OCI-LY1 (cell line): ENCODE measurements around the gene CDH4.

Experiments
- H2AFZ ChIP-seq: fragments of 200-600 bp; sonication (generic), shearing (Covaris generic); 2 replicates; pipeline ENCODE4 v1.6.0; 2014; ENCODE audit warnings: antibody characterized with exemption, mild to moderate bottlenecking, low read length
- H3F3A ChIP-seq: fragments of 200-600 bp; sonication (generic), shearing (Covaris generic); 2 replicates; pipeline ENCODE4 v1.6.0; 2014; ENCODE audit warnings: mild to moderate bottlenecking, antibody characterized with exemption, low read length, moderate library complexity; ENCODE audit not compliant: insufficient read depth
- H3K27ac ChIP-seq: fragments of 200-600 bp; sonication (generic); 2 replicates; pipeline ENCODE4 v1.5.1; 2014; ENCODE audit warnings: low read length, mixed run types, mild to moderate bottlenecking, low read depth; ENCODE audit not compliant: poor library complexity, severe bottlenecking
- H3K27me3 ChIP-seq: fragments of 200-600 bp; sonication (generic); 2 replicates; pipeline ENCODE4 v1.6.0; 2014; ENCODE audit warnings: antibody characterized with exemption, mild to moderate bottlenecking, low read length, moderate library complexity; ENCODE audit not compliant: insufficient read depth
- H3K36me3 ChIP-seq: fragments of 200-600 bp; sonication (generic); 2 replicates; pipeline ENCODE4 v1.6.1; 2014; ENCODE audit warnings: mild to moderate bottlenecking, antibody characterized with exemption, low read length, moderate library complexity, mixed read lengths; ENCODE audit not compliant: insufficient read depth
- H3K4me1 ChIP-seq: fragments of 200-600 bp; sonication (generic); 2 replicates; pipeline ENCODE4 v1.5.1; 2014; ENCODE audit warnings: mild to moderate bottlenecking, low read length, moderate library complexity; ENCODE audit not compliant: insufficient read depth, severe bottlenecking
- H3K4me2 ChIP-seq: fragments of 200-600 bp; sonication (generic), shearing (Covaris generic); 2 replicates; pipeline ENCODE4 v1.6.1; 2014; ENCODE audit warnings: low read length
- H3K4me3 ChIP-seq: fragments of 200-600 bp; sonication (generic); 2 replicates; pipeline ENCODE4 v1.5.1; 2014; ENCODE audit warnings: low read length, low read depth, mild to moderate bottlenecking, mixed read lengths; ENCODE audit not compliant: poor library complexity, severe bottlenecking
- H3K79me2 ChIP-seq: fragments of 200-600 bp; shearing (Covaris generic); 2 replicates; pipeline ENCODE4 v1.6.1; 2016; ENCODE audit warnings: mixed run types, low read length, mixed read lengths; ENCODE audit not compliant: insufficient read depth
- H3K9ac ChIP-seq: fragments of 200-600 bp; sonication (generic), shearing (Covaris generic); 2 replicates; pipeline ENCODE4 v1.6.1; 2014; ENCODE audit warnings: mild to moderate bottlenecking, low read length, mixed read lengths
- H3K9me2 ChIP-seq: fragments of 200-600 bp; sonication (generic), shearing (Covaris generic); 2 replicates; pipeline ENCODE4 v1.6.1; 2014; ENCODE audit warnings: low read depth, mild to moderate bottlenecking, low read length, mixed read lengths
- H3K9me3 ChIP-seq: fragments of 200-600 bp; shearing (Covaris generic); 2 replicates; pipeline ENCODE4 v1.6.1; 2014; ENCODE audit warnings: low read length, mixed read lengths
- H4K20me1 ChIP-seq: fragments of 200-600 bp; sonication (generic), shearing (Covaris generic); 2 replicates; pipeline ENCODE4 v1.6.0; 2016; ENCODE audit warnings: mild to moderate bottlenecking, low read length; ENCODE audit not compliant: insufficient read depth
- CTCF ChIP-seq: fragments of 200-600 bp; sonication (generic), shearing (Covaris generic); IDR thresholded peaks from 2 replicates; pipeline ENCODE4 v1.5.1; 2017; ENCODE audit warnings: mild to moderate bottlenecking, antibody characterized with exemption, low read length, moderate library complexity, mixed read lengths
- EZH2 ChIP-seq: fragments of 200-600 bp; sonication (generic), shearing (Covaris generic); IDR thresholded peaks from 2 replicates; pipeline ENCODE4 v1.8.0; 2017; ENCODE audit warnings: borderline replicate concordance, mixed run types, mild to moderate bottlenecking, antibody characterized with exemption, low read length, moderate library complexity, mixed read lengths

The CDH4 gene

GRCh38 chr20:61668065-61668650, 416.1 kb downstream of the CDH4 start:
- Histone ChIP-seq H4K20me1 (no peaks in the 10 kb centered on the region), H3K79me2 (no peaks in the 10 kb centered on the region), H3K27ac (no peak overlapping the region), H3K9me2 (no peaks in the 10 kb centered on the region), H3K9me3 (no peaks in the 10 kb centered on the region), H2AFZ (no peak overlapping the region), H3F3A (no peaks in the 10 kb centered on the region), H3K27me3 (no peaks in the 10 kb centered on the region), H3K4me2 (no peak overlapping the region), H3K9ac (no peak overlapping the region), H3K36me3 (no peaks in the 10 kb centered on the region), H3K4me1 (no peaks in the 10 kb centered on the region), H3K4me3 (no peak overlapping the region)
- TF ChIP-seq CTCF (no peak), EZH2 (no peak)

- Histone ChIP-seq H3K9ac (no peak overlapping the region), H3K4me1 (no peaks in the 10 kb centered on the region), H3K27ac (no peak overlapping the region), H3K4me2 (no peak overlapping the region), H3K79me2 (no peaks in the 10 kb centered on the region), H3K4me3 (no peak overlapping the region), H3K9me3 (no peaks in the 10 kb centered on the region), H4K20me1 (no peaks in the 10 kb centered on the region), H3K27me3 (0 out of 2 replicates have a peak, but pooled peaks cover 2% of the 10 kb centered on the region), H2AFZ (no peak overlapping the region), H3K9me2 (no peaks in the 10 kb centered on the region), H3F3A (no peaks in the 10 kb centered on the region), H3K36me3 (no peaks in the 10 kb centered on the region)
- TF ChIP-seq EZH2 (no peak), CTCF (no peak)
These were observed 416.9 kb downstream of the CDH4 start for GRCh38 chr20:61668771-61669503.

- H3K79me2 ChIP-seq, result no peaks in the 10 kb centered on the region
These were observed 418.2 kb downstream of the CDH4 start for GRCh38 chr20:61670274-61670673.

More at GRCh38 chr20:61670274-61670673, 418.2 kb downstream of the CDH4 start:
- Histone ChIP-seq H3K4me3 (no peak overlapping the region), H3K27me3 (0 out of 2 replicates have a peak, but pooled peaks cover 4% of the 10 kb centered on the region), H2AFZ (no peak overlapping the region), H3F3A (no peaks in the 10 kb centered on the region), H3K9me3 (no peaks in the 10 kb centered on the region), H3K27ac (no peak overlapping the region), H3K4me2 (no peak overlapping the region), H4K20me1 (no peaks in the 10 kb centered on the region), H3K36me3 (no peaks in the 10 kb centered on the region), H3K9ac (no peak overlapping the region), H3K4me1 (no peaks in the 10 kb centered on the region), H3K9me2 (no peaks in the 10 kb centered on the region)
- TF ChIP-seq CTCF (no peak), EZH2 (no peak)
